Measurements from ENCODE around the gene ERCC4. TPM values are rescaled to one million over a fixed set of nuclear protein-coding genes. Genes with fewer than 3 reads are reported as not detected.

Gene ERCC4
- total RNA-seq, 2 donors from 2014 or later, result 12.9 to 18.2 TPM

GRCh38 chr16:13921328-13921727 is 1.4 kb downstream of the ERCC4 start:
- H3K36me3 Mint-ChIP-seq (ENCODE audit: low read depth), result peaks cover 8% of the 10 kb centered on the region
- H3K4me1 Mint-ChIP-seq, result peaks cover 15% of the 10 kb centered on the region
- H3K9me3 Mint-ChIP-seq, result no peaks in the 10 kb centered on the region
- no peak for DNase-seq
- no peaks in the 10 kb centered on the region for H3K27me3 Mint-ChIP-seq (ENCODE audit: insufficient read depth)
- H3K4me1 ChIP-seq (ENCODE audit: control insufficient read depth, insufficient read depth, low read length), result no peaks in the 10 kb centered on the region
- 88 to 93% methylated on average over 2 of the region's 2 CpGs for WGBS, 2 experiments (ENCODE audit: insufficient coverage in 1 of 2, insufficient read length in 1 of 2)
- H3K27ac Mint-ChIP-seq, result no peak overlapping the region
- H3K27me3 ChIP-seq (ENCODE audit: control insufficient read depth, insufficient read depth, low read length, poor library complexity, severe bottlenecking), result no peaks in the 10 kb centered on the region
- no peak overlapping the region for H3K27ac ChIP-seq (ENCODE audit: low read depth, low read length)
- no peak overlapping the region for H3K9ac ChIP-seq (ENCODE audit: extremely low read depth, low read length, poor library complexity, severe bottlenecking)
- peak overlapping the region; percentile 95 for H3K4me3 ChIP-seq (ENCODE audit: low read length)
- TF ChIP-seq, protein P1, sequence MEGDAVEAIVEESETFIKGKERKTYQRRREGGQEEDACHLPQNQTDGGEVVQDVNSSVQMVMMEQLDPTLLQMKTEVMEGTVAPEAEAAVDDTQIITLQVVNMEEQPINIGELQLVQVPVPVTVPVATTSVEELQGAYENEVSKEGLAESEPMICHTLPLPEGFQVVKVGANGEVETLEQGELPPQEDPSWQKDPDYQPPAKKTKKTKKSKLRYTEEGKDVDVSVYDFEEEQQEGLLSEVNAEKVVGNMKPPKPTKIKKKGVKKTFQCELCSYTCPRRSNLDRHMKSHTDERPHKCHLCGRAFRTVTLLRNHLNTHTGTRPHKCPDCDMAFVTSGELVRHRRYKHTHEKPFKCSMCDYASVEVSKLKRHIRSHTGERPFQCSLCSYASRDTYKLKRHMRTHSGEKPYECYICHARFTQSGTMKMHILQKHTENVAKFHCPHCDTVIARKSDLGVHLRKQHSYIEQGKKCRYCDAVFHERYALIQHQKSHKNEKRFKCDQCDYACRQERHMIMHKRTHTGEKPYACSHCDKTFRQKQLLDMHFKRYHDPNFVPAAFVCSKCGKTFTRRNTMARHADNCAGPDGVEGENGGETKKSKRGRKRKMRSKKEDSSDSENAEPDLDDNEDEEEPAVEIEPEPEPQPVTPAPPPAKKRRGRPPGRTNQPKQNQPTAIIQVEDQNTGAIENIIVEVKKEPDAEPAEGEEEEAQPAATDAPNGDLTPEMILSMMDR (conservative IDR thresholded peaks at IDR 0.05), result no peak
- no peaks in the 10 kb centered on the region for H3K9me3 ChIP-seq (ENCODE audit: control insufficient read depth, low read length)
- peaks cover 21% of the 10 kb centered on the region for H3K36me3 ChIP-seq (ENCODE audit: control insufficient read depth, insufficient read depth, low read length)
- H3K4me3 Mint-ChIP-seq, result peak overlapping the region; percentile 98

DNA sequence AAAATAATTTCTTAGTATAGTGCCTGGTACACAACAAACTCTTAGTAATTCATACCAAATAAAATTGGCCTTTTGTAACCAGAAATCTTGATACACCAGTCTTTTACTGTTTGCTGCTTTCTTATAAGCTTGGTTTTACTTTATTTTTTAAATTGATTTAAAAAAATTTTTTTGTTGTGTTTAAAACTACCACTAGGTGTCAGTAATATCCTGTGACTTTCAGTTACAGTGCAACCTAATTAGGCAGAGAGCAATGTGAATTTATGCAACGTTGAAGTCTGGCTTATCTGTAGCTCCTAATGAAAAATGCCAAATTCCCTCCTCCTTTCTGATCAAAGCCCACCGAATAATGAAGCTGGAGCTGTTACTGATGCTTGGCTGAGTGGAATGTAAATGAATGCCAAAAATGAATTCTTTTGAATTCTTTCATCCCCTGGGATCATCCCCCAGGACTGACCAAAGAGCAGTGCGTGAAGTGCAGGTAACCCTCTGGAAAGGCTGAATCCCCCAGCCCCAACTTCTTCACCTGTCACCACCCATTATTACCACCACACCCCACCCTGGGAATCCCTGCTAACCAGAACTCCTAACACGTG is 3.8 kb downstream of the ERCC4 start:
- Mint-ChIP-seq H3K36me3 (ENCODE audit: low read depth) (peaks cover 14% of the 10 kb centered on the region), H3K27me3 (ENCODE audit: insufficient read depth) (no peaks in the 10 kb centered on the region), H3K27ac (no peak overlapping the region), H3K9me3 (no peaks in the 10 kb centered on the region), H3K4me3 (no peak overlapping the region), H3K4me1 (peaks cover 15% of the 10 kb centered on the region)
- no peak for DNase-seq
- Histone ChIP-seq H3K4me3 (ENCODE audit: low read length) (no peak overlapping the region), H3K36me3 (ENCODE audit: control insufficient read depth, insufficient read depth, low read length) (peaks cover 30% of the 10 kb centered on the region), H3K4me1 (ENCODE audit: control insufficient read depth, insufficient read depth, low read length) (no peaks in the 10 kb centered on the region), H3K27ac (ENCODE audit: low read depth, low read length) (no peak overlapping the region), H3K27me3 (ENCODE audit: control insufficient read depth, insufficient read depth, low read length, poor library complexity, severe bottlenecking) (no peaks in the 10 kb centered on the region), H3K9ac (ENCODE audit: extremely low read depth, low read length, poor library complexity, severe bottlenecking) (no peak overlapping the region), H3K9me3 (ENCODE audit: control insufficient read depth, low read length) (no peaks in the 10 kb centered on the region)
- WGBS, 2 experiments (ENCODE audit: insufficient coverage in 1 of 2, insufficient read length in 1 of 2), result 58% methylated on average over 4 of the region's 4 CpGs; no CpG with 5 or more reads in 1 of the 2 experiments
- TF ChIP-seq, protein P1 (conservative IDR thresholded peaks at IDR 0.05), result peak; percentile 80

DNA sequence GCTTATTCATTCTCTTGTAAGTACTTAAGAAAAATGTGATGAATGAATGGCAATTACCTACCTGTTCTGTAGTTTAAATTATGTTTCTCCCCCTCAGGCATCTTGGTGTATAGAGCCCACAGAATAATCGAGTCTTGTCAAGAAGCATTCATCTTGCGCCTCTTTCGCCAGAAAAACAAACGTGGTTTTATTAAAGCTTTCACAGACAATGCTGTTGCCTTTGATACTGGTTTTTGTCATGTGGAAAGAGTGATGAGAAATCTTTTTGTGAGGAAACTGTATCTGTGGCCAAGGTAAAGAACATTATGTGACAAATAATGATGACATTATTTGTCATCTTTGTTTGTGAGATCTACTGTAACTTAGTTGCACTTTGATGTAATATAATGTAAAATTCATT is 6.5 kb downstream of the ERCC4 start:
- H3K27ac ChIP-seq (ENCODE audit: low read depth, low read length), result no peak overlapping the region
- H3K36me3 ChIP-seq (ENCODE audit: control insufficient read depth, insufficient read depth, low read length), result peaks cover 40% of the 10 kb centered on the region
- WGBS, 2 experiments (ENCODE audit: insufficient coverage in 1 of 2, insufficient read length in 1 of 2), result 94 to 98% methylated on average over 4 of the region's 4 CpGs
- no peaks in the 10 kb centered on the region for H3K9me3 ChIP-seq (ENCODE audit: control insufficient read depth, low read length)
- H3K4me1 ChIP-seq (ENCODE audit: control insufficient read depth, insufficient read depth, low read length), result no peaks in the 10 kb centered on the region
- no peak overlapping the region for H3K4me3 ChIP-seq (ENCODE audit: low read length)
- Mint-ChIP-seq H3K4me1 (peaks cover 2% of the 10 kb centered on the region), H3K27ac (no peak overlapping the region), H3K9me3 (no peaks in the 10 kb centered on the region), H3K4me3 (no peak overlapping the region), H3K27me3 (ENCODE audit: insufficient read depth) (no peaks in the 10 kb centered on the region), H3K36me3 (ENCODE audit: low read depth) (peaks cover 14% of the 10 kb centered on the region)
- TF ChIP-seq, protein P1 (conservative IDR thresholded peaks at IDR 0.05), result no peak
- H3K9ac ChIP-seq (ENCODE audit: extremely low read depth, low read length, poor library complexity, severe bottlenecking), result no peak overlapping the region
- H3K27me3 ChIP-seq (ENCODE audit: control insufficient read depth, insufficient read depth, low read length, poor library complexity, severe bottlenecking), result no peaks in the 10 kb centered on the region
- DNase-seq, result no peak
